HepG2 (cell line): Measurements from ENCODE around the gene SH2D5. TPM values are rescaled to one million over a fixed set of nuclear protein-coding genes. Genes with fewer than 3 reads are reported as not detected.
A peak's percentile ranks its signal among the peaks of the same experiment; 100 is the strongest.

ENCODE experiments used
- ATAC-seq: fragments of 200-7000 bp; cut with Tn5 transposase; 3 replicates; pipeline ENCODE4 v1.9.1; 2020; ENCODE audit warnings: mild to moderate bottlenecking, moderate library complexity
- BruUV-seq: library from RNA; stranded (reverse); fragments of 400-500 nt; replicated peaks from 2 replicates; lab custom pipeline; 2021; lab: Mats Ljungman, UMichigan
- CTCF ChIA-PET: fragments of 300-600 bp; formaldehyde crosslinking; extraction: SDS; loops from one replicate; lab custom pipeline; 2021; ENCODE audit warnings: low total read pairs, inconsistent platforms, low intra/inter-chr PET ratio; lab: Yijun Ruan, JAX
- POLR2A ChIA-PET: fragments of 350-600 bp; sonication (Branson Sonifier 250); formaldehyde crosslinking; loops from one replicate; lab custom pipeline; 2020; ENCODE audit warnings: antibody characterized with exemption, inconsistent platforms; lab: Yijun Ruan, JAX
- DNase-seq: peaks from one replicate; pipeline ENCODE4 v3.0.0-alpha.2; 2015; ENCODE audit warnings: low spot score
- FAIRE-seq: peaks from 3 replicates; lab custom pipeline; 2011; peaks lifted over from hg19 to GRCh38; lab: Jason Lieb, UNC
- H2AFZ ChIP-seq: one replicate; pipeline ENCODE4 v1.6.1; 2011; ENCODE audit warnings: low read length, inconsistent platforms
- H3K27ac ChIP-seq: fragments of 300-600 bp; 3 replicates; pipeline ENCODE4 v1.8.0; 2011; ENCODE audit warnings: mixed run types, mild to moderate bottlenecking, mixed read lengths, low read length, inconsistent platforms; ENCODE audit not compliant: insufficient read depth; ENCODE audit errors: extremely low read length
- H3K27me3 ChIP-seq, 2 experiments: fragments of 200-600 bp in 1 of 2; 2 replicates in 1 of 2; 3 replicates in 1 of 2; pipeline versions ENCODE4 v1.6.0 to v1.8.0; 2011; ENCODE audit warnings: low read length in 2 of 2, mild to moderate bottlenecking in 2 of 2, moderate library complexity in 2 of 2, inconsistent platforms in 1 of 2; ENCODE audit not compliant: insufficient read depth in 2 of 2, control insufficient read depth in 1 of 2
- H3K36me3 ChIP-seq, 2 experiments: fragments of 200-600 bp in 1 of 2; replicated peaks in 1 of 2; 2 replicates in 1 of 2; 3 replicates in 1 of 2; pipeline versions ENCODE4 v1.5.1 to v1.8.0; 2011; ENCODE audit warnings: low read length in 2 of 2, inconsistent platforms in 1 of 2; ENCODE audit not compliant: insufficient read depth in 2 of 2, control insufficient read depth in 1 of 2
- H3K4me1 ChIP-seq: 2 replicates; pipeline ENCODE4 v1.5.1; 2012; ENCODE audit warnings: low read length, inconsistent platforms; ENCODE audit not compliant: insufficient read depth
- H3K4me2 ChIP-seq: 2 replicates; pipeline ENCODE4 v1.6.0; 2011; ENCODE audit warnings: low read depth, low read length, inconsistent platforms
- H3K4me3 ChIP-seq, 3 experiments: fragments of 200-600 bp in 1 of 3; sonication (generic), shearing (Covaris generic) in 1 of 3; replicated peaks in 1 of 3; 2 replicates each; pipeline ENCODE4 v1.5.1; 2011 to 2016; ENCODE audit warnings: low read length in 3 of 3, inconsistent platforms in 2 of 3, low read depth in 2 of 3, mild to moderate bottlenecking in 2 of 3, control low read depth in 1 of 3, mixed read lengths in 1 of 3; ENCODE audit not compliant: insufficient read depth in 1 of 3
- H3K79me2 ChIP-seq: one replicate; pipeline ENCODE4 v1.6.1; 2011; ENCODE audit warnings: low read length, inconsistent platforms; ENCODE audit not compliant: insufficient read depth
- H3K9ac ChIP-seq: 2 replicates; pipeline ENCODE4 v1.6.0; 2011; ENCODE audit warnings: mild to moderate bottlenecking, low read depth, low read length, inconsistent platforms; ENCODE audit not compliant: insufficient read depth
- H3K9me3 ChIP-seq: 2 replicates; pipeline ENCODE4 v1.5.1; 2012; ENCODE audit warnings: mild to moderate bottlenecking, low read length
- H4K20me1 ChIP-seq: 2 replicates; pipeline ENCODE4 v1.6.0; 2011; ENCODE audit warnings: inconsistent platforms, mild to moderate bottlenecking, low read length, moderate library complexity; ENCODE audit not compliant: insufficient read depth
- MAX ChIP-seq: IDR thresholded peaks from 2 replicates; pipeline ENCODE4 v1.6.1; 2012; ENCODE audit warnings: inconsistent platforms
- MAZ ChIP-seq, 2 experiments: sonication (generic) in 1 of 2; formaldehyde crosslinking in 1 of 2; IDR thresholded peaks; 2 replicates each; pipeline versions ENCODE4 v1.5.0 to v1.6.1; 2012 to 2020; ENCODE audit warnings: low read depth in 2 of 2, mild to moderate bottlenecking in 2 of 2, borderline replicate concordance in 1 of 2, improper control_type of control experiment in 1 of 2, low read length in 1 of 2, missing genetic modification reagents in 1 of 2, moderate library complexity in 1 of 2
- REXO4 ChIP-seq: sonication (generic); formaldehyde crosslinking; IDR thresholded peaks from 2 replicates; pipeline ENCODE4 v1.8.0; 2022; ENCODE audit warnings: missing genetic modification reagents, mild to moderate bottlenecking, borderline replicate concordance
- ZFX ChIP-seq: sonication (generic); formaldehyde crosslinking; IDR thresholded peaks from 2 replicates; pipeline ENCODE4 v1.4.0; 2020; ENCODE audit warnings: mild to moderate bottlenecking, low read depth, missing genetic modification reagents, moderate library complexity
- ZNF687 ChIP-seq: sonication (generic); formaldehyde crosslinking; IDR thresholded peaks from 2 replicates; pipeline ENCODE4 v1.5.1; 2020; ENCODE audit warnings: mild to moderate bottlenecking, missing genetic modification reagents, moderate library complexity
- ZNF768 ChIP-seq: sonication (generic); formaldehyde crosslinking; IDR thresholded peaks from 2 replicates; pipeline ENCODE4 v1.4.0; 2020; ENCODE audit warnings: missing genetic modification reagents
- WGBS: methylation state at CpG from one replicate; pipeline ENCODE4 v1.1.6; 2017; ENCODE audit warnings: low lambda C conversion rate; 5-methylcytosine and 5-hydroxymethylcytosine counted together
- in situ Hi-C: cut with HindIII; loops from 2 replicates; pipeline ENCODE4 v1.10.0; 2017; ENCODE audit warnings: low pct_unique_long_range_greater_than_20kb; ENCODE audit not compliant: extremely low pct_ligation_motif_present
- intact Hi-C: fragments of 100-400 bp; cut with micrococcal nuclease; formaldehyde crosslinking; loops from one replicate; pipeline ENCODE4 v1.10.0; 2022; ENCODE audit not compliant: unreplicated experiment
- polyA plus RNA-seq, 8 experiments: library from polyadenylated mRNA; depleted of rRNA in 3 of 8; stranded (reverse) in 7 of 8; unstranded in 1 of 8; fragments of >200 nt; fragmentation: Illumina TruSeq in 4 of 8; extraction: Trizol in 4 of 8; gene quantifications; 2 replicates each; pipeline versions ENCODE4 v1.2.1 to v1.2.3, GENCODE V29; 2011 to 2016; ENCODE audit warnings: low read depth in 4 of 8, missing spikeins in 1 of 8, mixed read lengths in 1 of 8; ENCODE audit not compliant: insufficient read depth in 1 of 8
- total RNA-seq, 5 experiments: library from RNA; depleted of rRNA; stranded (reverse); fragments of >200 nt; fragmentation: Illumina TruSeq; extraction: Trizol; gene quantifications; 2 replicates each; pipeline ENCODE4 v1.2.3, GENCODE V29; 2016; ENCODE audit warnings: low read depth in 1 of 5

The SH2D5 gene
- total and polyA plus RNA-seq, 2 of the 13 experiments (the other 11 are each of a cell fraction or from before 2014, with no cell fraction given), result 1.2 to 3.4 TPM

- no peak for FAIRE-seq
- no peaks in the 10 kb centered on the region for H3K9me3 ChIP-seq
- H3K9ac ChIP-seq, result no peak overlapping the region
- no peaks in the 10 kb centered on the region for H3K36me3 ChIP-seq
- CTCF ChIA-PET, result no interaction called here
- no peak for ATAC-seq
- H3K4me3 ChIP-seq, result no peak overlapping the region
- BruUV-seq, result no TSS peak
- H3K27me3 ChIP-seq, result peaks cover 6 to 28% of the 10 kb centered on the region in 2 experiments
- H4K20me1 ChIP-seq, result no peaks in the 10 kb centered on the region
- peaks cover 30% of the 10 kb centered on the region for H3K4me1 ChIP-seq
- TF ChIP-seq ZNF687 (CRISPR knock-in tag), result peak; percentile 42
- no peak for TF ChIP-seq REXO4 (CRISPR knock-in tag)
- 0 out of 2 replicates have a peak, but pooled peaks have one; percentile 21 for TF ChIP-seq MAX
- TF ChIP-seq ZFX (CRISPR knock-in tag), result 0 out of 2 replicates have a peak, but pooled peaks have one; percentile 15
- TF ChIP-seq MAZ (IDR thresholded peaks at IDR 0.05; ENCODE audit: borderline replicate concordance, low read depth, low read length), result no peak
- no peak for TF ChIP-seq MAZ (CRISPR knock-in tag; IDR thresholded peaks at IDR 0.05; ENCODE audit: low read depth)
- TF ChIP-seq ZNF768 (CRISPR knock-in tag), result 0 out of 2 replicates have a peak, but pooled peaks have one; percentile 20
- TF ChIP-seq, all 625 proteins: peak for 4
- H2AFZ ChIP-seq, result no peak overlapping the region
- H3K27ac ChIP-seq, result no peak overlapping the region
- H3K4me2 ChIP-seq, result no peak overlapping the region
- 77% methylated on average over 5 of the region's 15 CpGs for WGBS
- in situ Hi-C loops, result no loop called here
- POLR2A ChIA-PET, result no interaction called here
- intact Hi-C loops, result no loop called here
- DNase-seq, result no peak
- H3K79me2 ChIP-seq, result no peaks in the 10 kb centered on the region
These were observed 17.1 kb downstream of the SH2D5 start for GRCh38 chr1:20715406-20715805.
